K562 (cell line): ENCODE measurements around the gene C19orf67. TPM values are rescaled to one million over a fixed set of nuclear protein-coding genes. Genes with fewer than 3 reads are reported as not detected.

ENCODE experiments used
- BCL6 ChIP-seq: fragments of 250-450 bp; sonication (Bioruptor Pico); IDR thresholded peaks from 2 replicates; pipeline ENCODE4 v1.4.0; 2020
- HDAC1 ChIP-seq, 2 experiments: fragments of 450-650 bp; IDR thresholded peaks; 2 replicates each; pipeline ENCODE4 v1.6.1; 2016 to 2017; ENCODE audit warnings: inconsistent platforms in 1 of 2, mild to moderate bottlenecking in 1 of 2, moderate library complexity in 1 of 2
- MAFF ChIP-seq: IDR thresholded peaks from 2 replicates; pipeline ENCODE4 v1.6.1; 2012; ENCODE audit warnings: low read length, improper control_type of control experiment
- MAFK ChIP-seq: IDR thresholded peaks from 2 replicates; pipeline ENCODE4 v1.6.1; 2011; ENCODE audit warnings: low read length, improper control_type of control experiment
- SAP30 ChIP-seq: fragments of 200-600 bp; sonication (generic); IDR thresholded peaks from 2 replicates; pipeline ENCODE4 v1.6.1; 2012; ENCODE audit warnings: borderline replicate concordance, low read depth, mild to moderate bottlenecking, moderate library complexity, low read length, control low read depth, inconsistent platforms; ENCODE audit not compliant: insufficient read depth, poor library complexity, severe bottlenecking
- SIN3A ChIP-seq, 2 experiments: fragments of 150-350 bp in 1 of 2; IDR thresholded peaks; 2 replicates each; pipeline ENCODE4 v1.6.1; 2011 to 2016; ENCODE audit warnings: borderline replicate concordance in 2 of 2, low read depth in 2 of 2, low read length in 2 of 2, mild to moderate bottlenecking in 2 of 2, moderate library complexity in 2 of 2; ENCODE audit not compliant: control insufficient read depth in 1 of 2
- STAT5A ChIP-seq: IDR thresholded peaks from 2 replicates; pipeline ENCODE4 v1.6.1; 2012; ENCODE audit warnings: low read length, inconsistent platforms, borderline replicate concordance
- TEAD4 ChIP-seq, 2 experiments: sonication (generic) in 1 of 2; formaldehyde crosslinking in 1 of 2; IDR thresholded peaks; 2 replicates each; pipeline versions ENCODE4 v1.6.1 to v1.8.0; 2012 to 2022; ENCODE audit warnings: borderline replicate concordance in 1 of 2, inconsistent platforms in 1 of 2, low read length in 1 of 2, mild to moderate bottlenecking in 1 of 2, missing genetic modification reagents in 1 of 2
- ZBED1 ChIP-seq: IDR thresholded peaks from 2 replicates; pipeline ENCODE4 v1.6.1; 2014
- ZNF184 ChIP-seq: sonication (generic); formaldehyde crosslinking; IDR thresholded peaks from 2 replicates; pipeline ENCODE4 v1.5.0; 2020; ENCODE audit warnings: missing genetic modification reagents
- ZNF277 ChIP-seq: fragments of 250-450 bp; sonication (Bioruptor Pico); IDR thresholded peaks from 2 replicates; pipeline ENCODE4 v1.8.0; 2022; ENCODE audit warnings: inconsistent platforms, mild to moderate bottlenecking, moderate library complexity, borderline replicate concordance
- ZNF354B ChIP-seq: fragments of 250-450 bp; sonication (Bioruptor Pico); IDR thresholded peaks from 2 replicates; pipeline ENCODE4 v1.4.0; 2020
- ZNF444 ChIP-seq: fragments of 250-450 bp; sonication (Bioruptor Pico); IDR thresholded peaks from 2 replicates; pipeline ENCODE4 v1.4.0; 2020; ENCODE audit warnings: mild to moderate bottlenecking, moderate library complexity
- polyA plus RNA-seq, 8 experiments: library from polyadenylated mRNA; depleted of rRNA in 4 of 8; stranded (reverse) in 5 of 8; unstranded in 3 of 8; fragments of >200 nt; fragmentation: Nextera tagmentation in 2 of 8; fragmentation: Illumina TruSeq in 1 of 8; extraction: Ambion mirVana in 2 of 8; extraction: Trizol in 1 of 8; gene quantifications; 2 replicates each; pipeline versions ENCODE4 v1.2.1 to v1.2.3, GENCODE V29; 2011 to 2014; ENCODE audit warnings: inconsistent platforms in 1 of 8, missing spikeins in 1 of 8
- total RNA-seq, 7 experiments: library from RNA; depleted of rRNA in 6 of 7; stranded (reverse); fragments of >200 nt in 6 of 7; fragmentation: Illumina TruSeq in 2 of 7; extraction: Trizol in 2 of 7; gene quantifications; 2 replicates each; pipeline versions ENCODE4 v1.2.1 to v1.2.3, GENCODE V29; 2011 to 2021; ENCODE audit warnings: low replicate concordance in 1 of 7
- TF ChIP-seq, protein P1 (sequence below): fragments of 200-800 bp; sonication (Bioruptor generic); IDR thresholded peaks from 2 replicates; pipeline ENCODE4 v1.6.1; 2016; ENCODE audit warnings: missing genetic modification characterization, missing compliant biosample characterization
- TF ChIP-seq, protein P2 (sequence below): fragments of 450-650 bp; formaldehyde crosslinking; IDR thresholded peaks from 2 replicates; pipeline ENCODE4 v1.4.0; 2022; ENCODE audit warnings: missing genetic modification characterization
- TF ChIP-seq, protein P3 (sequence below): sonication (generic); formaldehyde crosslinking; IDR thresholded peaks from 2 replicates; pipeline ENCODE4 v1.8.0; 2022; ENCODE audit warnings: missing genetic modification reagents, mild to moderate bottlenecking, moderate library complexity, borderline replicate concordance

Gene C19orf67
- total and polyA plus RNA-seq, 9 of the 15 experiments (the other 6 are each of a cell fraction or from before 2014, with no cell fraction given) = 0.29 to 1.8 (median 0.51) TPM; not detected in 3

DNA sequence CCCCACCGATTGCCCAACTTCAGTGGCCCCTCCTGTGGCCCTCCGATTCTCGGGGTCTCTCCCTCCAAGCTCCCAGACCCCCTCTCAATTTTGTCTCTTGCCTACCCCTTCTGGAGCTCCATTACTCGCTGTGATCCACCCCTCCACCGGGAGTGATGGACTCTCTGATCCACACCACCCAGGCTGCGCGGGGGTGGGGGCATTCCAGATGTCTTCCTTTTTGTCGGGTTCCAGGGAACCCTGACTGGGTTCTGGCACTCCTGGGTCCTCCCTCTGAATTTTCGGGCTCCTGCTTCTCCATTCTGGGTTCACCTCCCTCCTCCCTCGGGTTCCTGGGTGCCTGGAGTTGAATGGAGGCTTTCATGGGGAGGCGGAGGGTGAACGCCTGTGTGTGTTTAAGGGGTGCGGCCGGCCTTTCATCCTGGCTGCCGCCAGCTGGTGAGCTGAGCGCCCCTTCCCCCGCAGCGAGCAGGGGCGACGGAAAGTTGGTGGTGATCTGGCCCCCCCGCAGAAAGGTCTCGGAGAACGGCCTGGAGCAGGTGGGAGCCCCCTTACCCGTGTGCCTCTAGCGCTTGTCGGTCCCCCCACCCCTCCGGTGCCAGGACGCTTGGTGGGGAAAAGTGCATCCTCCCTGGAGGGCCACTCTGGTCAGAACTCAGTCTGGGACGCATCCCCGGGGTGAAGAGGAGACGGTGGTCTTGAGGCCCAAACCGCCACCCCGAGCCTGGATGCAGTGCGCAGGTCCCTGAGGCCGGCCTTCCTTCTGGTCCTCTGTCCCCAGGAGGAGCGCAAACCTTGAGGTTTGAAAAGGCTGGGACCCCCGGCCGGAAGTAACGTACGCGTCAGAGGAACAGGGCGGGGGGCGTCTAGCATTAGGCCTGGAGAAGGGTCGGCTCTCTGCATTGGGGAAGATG lies 11.4 kb downstream of the C19orf67 start (continued):
- TF ChIP-seq, protein P1, sequence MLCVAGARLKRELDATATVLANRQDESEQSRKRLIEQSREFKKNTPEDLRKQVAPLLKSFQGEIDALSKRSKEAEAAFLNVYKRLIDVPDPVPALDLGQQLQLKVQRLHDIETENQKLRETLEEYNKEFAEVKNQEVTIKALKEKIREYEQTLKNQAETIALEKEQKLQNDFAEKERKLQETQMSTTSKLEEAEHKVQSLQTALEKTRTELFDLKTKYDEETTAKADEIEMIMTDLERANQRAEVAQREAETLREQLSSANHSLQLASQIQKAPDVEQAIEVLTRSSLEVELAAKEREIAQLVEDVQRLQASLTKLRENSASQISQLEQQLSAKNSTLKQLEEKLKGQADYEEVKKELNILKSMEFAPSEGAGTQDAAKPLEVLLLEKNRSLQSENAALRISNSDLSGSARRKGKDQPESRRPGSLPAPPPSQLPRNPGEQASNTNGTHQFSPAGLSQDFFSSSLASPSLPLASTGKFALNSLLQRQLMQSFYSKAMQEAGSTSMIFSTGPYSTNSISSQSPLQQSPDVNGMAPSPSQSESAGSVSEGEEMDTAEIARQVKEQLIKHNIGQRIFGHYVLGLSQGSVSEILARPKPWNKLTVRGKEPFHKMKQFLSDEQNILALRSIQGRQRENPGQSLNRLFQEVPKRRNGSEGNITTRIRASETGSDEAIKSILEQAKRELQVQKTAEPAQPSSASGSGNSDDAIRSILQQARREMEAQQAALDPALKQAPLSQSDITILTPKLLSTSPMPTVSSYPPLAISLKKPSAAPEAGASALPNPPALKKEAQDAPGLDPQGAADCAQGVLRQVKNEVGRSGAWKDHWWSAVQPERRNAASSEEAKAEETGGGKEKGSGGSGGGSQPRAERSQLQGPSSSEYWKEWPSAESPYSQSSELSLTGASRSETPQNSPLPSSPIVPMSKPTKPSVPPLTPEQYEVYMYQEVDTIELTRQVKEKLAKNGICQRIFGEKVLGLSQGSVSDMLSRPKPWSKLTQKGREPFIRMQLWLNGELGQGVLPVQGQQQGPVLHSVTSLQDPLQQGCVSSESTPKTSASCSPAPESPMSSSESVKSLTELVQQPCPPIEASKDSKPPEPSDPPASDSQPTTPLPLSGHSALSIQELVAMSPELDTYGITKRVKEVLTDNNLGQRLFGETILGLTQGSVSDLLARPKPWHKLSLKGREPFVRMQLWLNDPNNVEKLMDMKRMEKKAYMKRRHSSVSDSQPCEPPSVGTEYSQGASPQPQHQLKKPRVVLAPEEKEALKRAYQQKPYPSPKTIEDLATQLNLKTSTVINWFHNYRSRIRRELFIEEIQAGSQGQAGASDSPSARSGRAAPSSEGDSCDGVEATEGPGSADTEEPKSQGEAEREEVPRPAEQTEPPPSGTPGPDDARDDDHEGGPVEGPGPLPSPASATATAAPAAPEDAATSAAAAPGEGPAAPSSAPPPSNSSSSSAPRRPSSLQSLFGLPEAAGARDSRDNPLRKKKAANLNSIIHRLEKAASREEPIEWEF (CRISPR knock-in tag) = no peak
- TF ChIP-seq ZNF277 (CRISPR knock-in tag) (no peak), BCL6 (CRISPR knock-in tag) (no peak), SIN3A (IDR thresholded peaks at IDR 0.05; ENCODE audit: borderline replicate concordance in 2 of 2, control insufficient read depth in 1 of 2, low read depth in 2 of 2, low read length in 2 of 2) (peak in 1 of 2 experiments; percentile 21; a peak in 1 of 4 replicates), ZNF444 (CRISPR knock-in tag) (no peak), ZNF184 (no peak), STAT5A (no peak), HDAC1 (IDR thresholded peaks at IDR 0.05) (no peak), MAFK (no peak), SAP30 (peak; percentile 19), ZBED1 (no peak), ZNF354B (CRISPR knock-in tag) (no peak), TEAD4 (IDR thresholded peaks at IDR 0.05; ENCODE audit: low read length) (no peak), TEAD4 (CRISPR knock-in tag; IDR thresholded peaks at IDR 0.05; ENCODE audit: borderline replicate concordance) (no peak), MAFF (no peak)
- TF ChIP-seq, protein P2, sequence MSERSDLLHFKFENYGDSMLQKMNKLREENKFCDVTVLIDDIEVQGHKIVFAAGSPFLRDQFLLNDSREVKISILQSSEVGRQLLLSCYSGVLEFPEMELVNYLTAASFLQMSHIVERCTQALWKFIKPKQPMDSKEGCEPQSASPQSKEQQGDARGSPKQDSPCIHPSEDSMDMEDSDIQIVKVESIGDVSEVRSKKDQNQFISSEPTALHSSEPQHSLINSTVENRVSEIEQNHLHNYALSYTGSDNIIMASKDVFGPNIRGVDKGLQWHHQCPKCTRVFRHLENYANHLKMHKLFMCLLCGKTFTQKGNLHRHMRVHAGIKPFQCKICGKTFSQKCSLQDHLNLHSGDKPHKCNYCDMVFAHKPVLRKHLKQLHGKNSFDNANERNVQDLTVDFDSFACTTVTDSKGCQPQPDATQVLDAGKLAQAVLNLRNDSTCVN (CRISPR knock-in tag) = no peak
- TF ChIP-seq, protein P3, sequence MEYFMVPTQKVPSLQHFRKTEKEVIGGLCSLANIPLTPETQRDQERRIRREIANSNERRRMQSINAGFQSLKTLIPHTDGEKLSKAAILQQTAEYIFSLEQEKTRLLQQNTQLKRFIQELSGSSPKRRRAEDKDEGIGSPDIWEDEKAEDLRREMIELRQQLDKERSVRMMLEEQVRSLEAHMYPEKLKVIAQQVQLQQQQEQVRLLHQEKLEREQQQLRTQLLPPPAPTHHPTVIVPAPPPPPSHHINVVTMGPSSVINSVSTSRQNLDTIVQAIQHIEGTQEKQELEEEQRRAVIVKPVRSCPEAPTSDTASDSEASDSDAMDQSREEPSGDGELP (CRISPR knock-in tag) = peak; percentile 86
